DOHH2 (cell line): ENCODE data around the gene SKOR2.
"Not testable (repeated sequence)": the region's sequence is repeated elsewhere in the genome, so short reads cannot be mapped to it uniquely, and the experiment has no call there.

Experiments
- H3F3A ChIP-seq: fragments of 200-600 bp; sonication (generic), shearing (Covaris generic); 2 replicates; pipeline ENCODE4 v1.6.0; 2016; ENCODE audit warnings: antibody characterized with exemption, mild to moderate bottlenecking; ENCODE audit not compliant: control insufficient read depth, insufficient read depth
- H3K27ac ChIP-seq: fragments of 200-600 bp; sonication (generic); 2 replicates; pipeline ENCODE4 v1.5.1; 2014; ENCODE audit warnings: low read depth, mild to moderate bottlenecking, low read length, moderate library complexity
- H3K27me3 ChIP-seq: fragments of 200-600 bp; sonication (generic); 2 replicates; pipeline ENCODE4 v1.6.1; 2014; ENCODE audit warnings: mild to moderate bottlenecking, low read length, mixed read lengths; ENCODE audit not compliant: control insufficient read depth
- H3K36me3 ChIP-seq: fragments of 200-600 bp; sonication (generic); 2 replicates; pipeline ENCODE4 v1.6.1; 2014; ENCODE audit warnings: mild to moderate bottlenecking, low read length, moderate library complexity, mixed read lengths; ENCODE audit not compliant: control insufficient read depth
- H3K4me1 ChIP-seq: fragments of 200-600 bp; sonication (generic); 2 replicates; pipeline ENCODE4 v1.6.1; 2014; ENCODE audit warnings: mild to moderate bottlenecking, low read length, mixed read lengths; ENCODE audit not compliant: control insufficient read depth
- H3K4me2 ChIP-seq: fragments of 200-600 bp; sonication (generic); 2 replicates; pipeline ENCODE4 v1.6.0; 2014; ENCODE audit warnings: mild to moderate bottlenecking, low read length, moderate library complexity
- H3K4me3 ChIP-seq: fragments of 200-600 bp; sonication (generic); 2 replicates; pipeline ENCODE4 v1.5.1; 2014; ENCODE audit warnings: mild to moderate bottlenecking, low read length, mixed read lengths
- H3K79me2 ChIP-seq: fragments of 200-600 bp; sonication (generic); 2 replicates; pipeline ENCODE4 v1.6.1; 2014; ENCODE audit warnings: mild to moderate bottlenecking, low read length, mixed read lengths; ENCODE audit not compliant: control insufficient read depth
- H3K9me2 ChIP-seq: fragments of 200-600 bp; sonication (generic); replicated peaks from 2 replicates; pipeline ENCODE4 v1.6.1; 2014; ENCODE audit warnings: mild to moderate bottlenecking, low read length, mixed read lengths; ENCODE audit not compliant: control insufficient read depth
- H3K9me3 ChIP-seq: fragments of 200-600 bp; sonication (generic); 2 replicates; pipeline ENCODE4 v1.6.1; 2014; ENCODE audit warnings: antibody characterized with exemption, low read length, mixed read lengths; ENCODE audit not compliant: control insufficient read depth, insufficient read depth
- H4K20me1 ChIP-seq: fragments of 200-600 bp; sonication (generic); 2 replicates; pipeline ENCODE4 v1.6.0; 2014; ENCODE audit warnings: low read depth, mild to moderate bottlenecking, antibody characterized with exemption, low read length, moderate library complexity; ENCODE audit not compliant: control insufficient read depth, insufficient read depth
- CTCF ChIP-seq: fragments of 200-600 bp; sonication (generic); IDR thresholded peaks from one replicate; pipeline ENCODE4 v1.5.1; 2014; ENCODE audit warnings: antibody characterized with exemption, mild to moderate bottlenecking, low read depth, low read length; ENCODE audit not compliant: poor library complexity, severe bottlenecking
- EZH2phosphoT487 ChIP-seq: fragments of 200-600 bp; sonication (generic); IDR thresholded peaks from 2 replicates; pipeline ENCODE4 v1.6.1; 2017; ENCODE audit warnings: borderline replicate concordance, mild to moderate bottlenecking, antibody characterized with exemption, low read length, moderate library complexity, mixed read lengths

SKOR2 gene

GRCh38 chr18:47184419-47185050, 66.9 kb downstream of the SKOR2 start:
- no peaks in the 10 kb centered on the region for H3F3A ChIP-seq
- no peaks in the 10 kb centered on the region for H3K9me2 ChIP-seq
- H4K20me1 ChIP-seq = no peaks in the 10 kb centered on the region
- H3K4me3 ChIP-seq = no peak overlapping the region
- no peak overlapping the region for H3K4me2 ChIP-seq
- TF ChIP-seq EZH2phosphoT487 = no peak
- no peak for TF ChIP-seq CTCF
- H3K4me1 ChIP-seq = peaks cover 15% of the 10 kb centered on the region
- peaks cover 27% of the 10 kb centered on the region for H3K9me3 ChIP-seq
- no peak overlapping the region for H3K27ac ChIP-seq
- no peaks in the 10 kb centered on the region for H3K79me2 ChIP-seq
- no peaks in the 10 kb centered on the region for H3K36me3 ChIP-seq
- H3K27me3 ChIP-seq = peaks cover 7% of the 10 kb centered on the region; the same call in 1 of the 2 replicates

- peaks cover 16% of the 10 kb centered on the region for H3K4me1 ChIP-seq
- H3K79me2 ChIP-seq, H3K4me3 ChIP-seq, H3K9me2 ChIP-seq, H4K20me1 ChIP-seq, H3K27me3 ChIP-seq, H3K27ac ChIP-seq, H3K36me3 ChIP-seq, H3K4me2 ChIP-seq, H3F3A ChIP-seq: not testable (repeated sequence)
- peaks cover 23% of the 10 kb centered on the region for H3K9me3 ChIP-seq
These were observed 69.3 kb downstream of the SKOR2 start for GRCh38 chr18:47182156-47182555.

- peak overlapping the region; percentile 47; the same call in 1 of the 2 replicates for H3K4me2 ChIP-seq
- H3F3A ChIP-seq = no peaks in the 10 kb centered on the region
- no peaks in the 10 kb centered on the region for H4K20me1 ChIP-seq
- H3K4me1 ChIP-seq = peaks cover 18% of the 10 kb centered on the region
- no peak overlapping the region for H3K4me3 ChIP-seq
- TF ChIP-seq CTCF (no peak), EZH2phosphoT487 (no peak)
- H3K27me3 ChIP-seq = no peaks in the 10 kb centered on the region
- no peaks in the 10 kb centered on the region for H3K9me2 ChIP-seq
- H3K79me2 ChIP-seq = peaks cover 4% of the 10 kb centered on the region
- H3K36me3 ChIP-seq = peaks cover 4% of the 10 kb centered on the region
- peaks cover 21% of the 10 kb centered on the region for H3K9me3 ChIP-seq
- no peak overlapping the region for H3K27ac ChIP-seq
These were observed 70.7 kb downstream of the SKOR2 start for GRCh38 chr18:47180765-47181164.

- peaks cover 17% of the 10 kb centered on the region for H3K79me2 ChIP-seq
- H3K27ac ChIP-seq = no peak overlapping the region
- no peak overlapping the region for H3K4me3 ChIP-seq
- no peaks in the 10 kb centered on the region for H3F3A ChIP-seq
- H3K9me3 ChIP-seq = peaks cover 10% of the 10 kb centered on the region
- no peaks in the 10 kb centered on the region for H4K20me1 ChIP-seq
- no peak overlapping the region; the same call in 1 of the 2 replicates for H3K4me2 ChIP-seq
- H3K9me2 ChIP-seq = no peaks in the 10 kb centered on the region
- H3K4me1 ChIP-seq = peaks cover 25% of the 10 kb centered on the region
- TF ChIP-seq CTCF (no peak), EZH2phosphoT487 (no peak)
- H3K36me3 ChIP-seq = peaks cover 4% of the 10 kb centered on the region
- no peaks in the 10 kb centered on the region for H3K27me3 ChIP-seq
These were observed 71.9 kb downstream of the SKOR2 start for GRCh38 chr18:47179520-47179919.
